ENCODE measurements around the gene CADM2. TPM values are rescaled to one million over a fixed set of nuclear protein-coding genes. Genes with fewer than 3 reads are reported as not detected.
"Not testable (repeated sequence)": the region's sequence is repeated elsewhere in the genome, so short reads cannot be mapped to it uniquely, and the experiment has no call there.

CADM2 gene
- total RNA-seq, 1 experiment from 2014 or later: not detected

- no peak for DNase-seq (ENCODE audit: low read depth in 1 of 2, low spot score in 2 of 2)
- Histone ChIP-seq H3K4me3 (no peak overlapping the region), H3K27me3 (replicated peaks) (no peaks in the 10 kb centered on the region), H3K36me3 (no peaks in the 10 kb centered on the region), H3K4me1 (replicated peaks) (no peaks in the 10 kb centered on the region), H3K9me3 (replicated peaks) (no peaks in the 10 kb centered on the region), H3K27ac (no peak overlapping the region)
Observed at GRCh38 chr3:85481411-85482212, 522.8 kb downstream of the CADM2 start.

GRCh38 chr3:85482213-85482490, 523.4 kb downstream of the CADM2 start:
- no peaks in the 10 kb centered on the region for H3K27me3 ChIP-seq (replicated peaks)
- no peak overlapping the region for H3K27ac ChIP-seq
- H3K36me3 ChIP-seq: no peaks in the 10 kb centered on the region
- H3K4me3 ChIP-seq: no peak overlapping the region
- H3K4me1 ChIP-seq (replicated peaks): no peaks in the 10 kb centered on the region
- no peak for DNase-seq (ENCODE audit: low read depth in 1 of 2, low spot score in 2 of 2)
- no peaks in the 10 kb centered on the region for H3K9me3 ChIP-seq (replicated peaks)

DNA sequence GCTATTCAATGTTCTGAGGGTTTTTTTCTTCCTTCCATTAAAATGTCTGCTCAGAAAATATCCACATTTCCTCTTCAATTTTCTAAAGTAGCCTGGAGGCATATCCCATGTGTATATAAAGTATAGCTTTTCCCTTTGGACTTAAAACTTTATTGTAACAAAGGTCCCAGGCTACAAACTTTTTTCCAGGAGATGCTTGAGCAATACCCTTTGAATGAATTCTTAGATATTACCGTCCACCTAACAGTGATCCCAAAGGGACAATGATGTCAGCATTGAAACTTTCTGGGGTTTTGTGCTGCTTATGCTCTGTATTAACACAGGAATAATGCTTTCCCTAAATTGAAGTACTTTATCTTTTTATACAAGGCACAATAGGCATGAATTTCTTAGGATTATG, 525.2 kb downstream of the CADM2 start:
- no peaks in the 10 kb centered on the region for H3K36me3 ChIP-seq
- no peaks in the 10 kb centered on the region for H3K9me3 ChIP-seq (replicated peaks)
- no peaks in the 10 kb centered on the region for H3K27me3 ChIP-seq (replicated peaks)
- H3K27ac ChIP-seq: no peak overlapping the region
- H3K4me3 ChIP-seq: no peak overlapping the region
- H3K4me1 ChIP-seq (replicated peaks): no peaks in the 10 kb centered on the region
- DNase-seq (ENCODE audit: low read depth in 1 of 2, low spot score in 2 of 2): no peak

- no peaks in the 10 kb centered on the region for H3K36me3 ChIP-seq
- no peaks in the 10 kb centered on the region for H3K4me1 ChIP-seq (replicated peaks)
- no peaks in the 10 kb centered on the region for H3K9me3 ChIP-seq (replicated peaks)
- no peaks in the 10 kb centered on the region for H3K27me3 ChIP-seq (replicated peaks)
- DNase-seq (ENCODE audit: low read depth in 1 of 2, low spot score in 2 of 2): no peak
- no peak overlapping the region for H3K27ac ChIP-seq
- H3K4me3 ChIP-seq: no peak overlapping the region
Observed at GRCh38 chr3:85487375-85487774, 528.6 kb downstream of the CADM2 start.

GRCh38 chr3:85495602-85496001, 536.8 kb downstream of the CADM2 start:
- Histone ChIP-seq H3K4me1 (replicated peaks) (no peaks in the 10 kb centered on the region), H3K4me3 (no peak overlapping the region), H3K36me3 (no peaks in the 10 kb centered on the region), H3K9me3 (replicated peaks) (no peaks in the 10 kb centered on the region), H3K27me3 (replicated peaks) (no peaks in the 10 kb centered on the region), H3K27ac (no peak overlapping the region)
- DNase-seq (ENCODE audit: low read depth in 1 of 2, low spot score in 2 of 2): no peak

DNA sequence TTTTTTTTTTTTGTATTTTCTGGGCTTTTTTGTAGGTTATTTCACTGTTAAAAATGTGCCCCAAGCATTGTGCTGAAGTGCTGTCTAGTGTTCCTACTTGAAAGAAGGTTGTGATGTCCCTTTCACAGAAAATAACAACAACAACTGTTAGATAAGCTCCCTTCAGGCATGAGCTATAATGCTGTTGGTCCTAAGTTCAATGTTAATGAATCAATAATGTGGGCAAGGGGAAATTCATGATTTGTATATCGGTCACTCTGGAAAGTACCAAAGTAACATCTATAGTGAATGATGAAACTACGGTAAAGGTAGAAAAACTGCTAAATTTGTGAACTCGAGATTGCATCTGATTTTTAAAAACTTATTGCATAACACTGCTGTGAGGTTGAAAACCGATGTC, 539.4 kb downstream of the CADM2 start:
- DNase-seq (ENCODE audit: low read depth in 1 of 2, low spot score in 2 of 2): no peak
- H3K4me1 ChIP-seq (replicated peaks): no peaks in the 10 kb centered on the region
- no peak overlapping the region for H3K27ac ChIP-seq
- H3K27me3 ChIP-seq (replicated peaks): no peaks in the 10 kb centered on the region
- H3K36me3 ChIP-seq: no peaks in the 10 kb centered on the region
- H3K4me3 ChIP-seq: no peak overlapping the region
- no peaks in the 10 kb centered on the region for H3K9me3 ChIP-seq (replicated peaks)

- no peak for DNase-seq (ENCODE audit: low read depth in 1 of 2, low spot score in 2 of 2)
- Histone ChIP-seq H3K4me3 (no peak overlapping the region), H3K27me3 (replicated peaks) (no peaks in the 10 kb centered on the region), H3K9me3 (replicated peaks) (no peaks in the 10 kb centered on the region), H3K36me3 (no peaks in the 10 kb centered on the region), H3K4me1 (replicated peaks) (no peaks in the 10 kb centered on the region), H3K27ac (no peak overlapping the region)
Observed at GRCh38 chr3:85502148-85502875, 543.5 kb downstream of the CADM2 start.

GRCh38 chr3:85504129-85504784, 545.5 kb downstream of the CADM2 start:
- DNase-seq (ENCODE audit: low read depth in 1 of 2, low spot score in 2 of 2): not testable (repeated sequence)

DNA sequence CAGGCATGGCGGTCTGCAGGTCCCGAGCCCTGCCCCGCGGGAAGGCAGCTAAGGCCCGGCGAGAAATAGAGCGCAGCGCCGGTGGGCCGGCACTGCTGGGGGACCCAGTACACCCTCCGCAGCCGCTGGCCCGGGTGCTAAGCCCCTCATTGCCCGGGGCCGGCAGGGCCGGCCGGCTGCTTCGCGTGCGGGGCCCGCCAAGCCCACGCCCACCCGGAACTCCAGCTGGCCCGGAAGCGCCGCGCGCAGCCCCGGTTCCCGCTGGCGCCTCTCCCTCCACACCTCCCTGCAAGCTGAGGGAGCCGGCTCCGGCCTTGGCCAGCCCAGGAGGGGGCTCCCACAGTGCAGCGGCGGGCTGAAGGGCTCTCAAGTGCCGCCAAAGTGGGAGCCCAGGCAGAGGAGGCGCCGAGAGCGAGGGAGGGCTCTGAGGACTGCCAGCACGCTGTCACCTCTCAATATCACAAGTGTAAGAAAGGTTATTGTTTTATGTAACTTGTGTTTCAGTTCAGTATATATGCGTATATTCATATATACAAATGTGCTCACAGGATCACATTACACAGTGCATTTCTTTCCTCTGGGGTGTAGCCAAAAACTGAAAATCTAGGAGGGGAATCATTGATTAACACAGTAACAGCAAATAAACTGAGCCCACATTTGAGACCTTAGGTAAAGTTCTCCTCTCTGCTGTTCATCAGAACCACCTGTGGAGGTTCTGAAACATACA, 546.2 kb downstream of the CADM2 start:
- not testable (repeated sequence) for H3K27me3 ChIP-seq (replicated peaks); H3K4me1 ChIP-seq (replicated peaks); H3K36me3 ChIP-seq; H3K4me3 ChIP-seq; H3K9me3 ChIP-seq (replicated peaks); H3K27ac ChIP-seq; DNase-seq (ENCODE audit: low read depth in 1 of 2, low spot score in 2 of 2)

More at GRCh38 chr3:85504129-85504784, 545.5 kb downstream of the CADM2 start:
- not testable (repeated sequence) for H3K27ac ChIP-seq; H3K27me3 ChIP-seq (replicated peaks); H3K4me1 ChIP-seq (replicated peaks); H3K4me3 ChIP-seq; H3K9me3 ChIP-seq (replicated peaks); H3K36me3 ChIP-seq

DNA sequence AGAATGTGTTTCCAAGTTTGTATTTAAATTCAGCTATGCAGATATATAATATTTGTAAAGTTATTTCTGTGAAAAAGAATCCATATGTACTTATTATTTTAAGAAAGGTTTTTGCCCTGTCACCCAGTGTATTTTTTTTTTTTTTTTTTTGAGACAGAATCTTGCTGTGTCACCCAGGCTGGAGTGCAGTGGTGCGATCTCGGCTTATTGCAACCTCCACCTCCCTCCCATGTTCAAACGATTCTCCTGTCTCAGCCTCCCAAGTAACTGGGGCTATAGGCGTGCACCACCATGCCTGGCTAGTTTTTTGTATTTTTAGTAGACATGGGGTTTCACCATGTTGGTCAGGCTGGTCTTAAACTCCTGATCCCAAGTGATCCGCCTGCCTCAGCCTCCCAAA, 548.3 kb downstream of the CADM2 start:
- DNase-seq (ENCODE audit: low read depth in 1 of 2, low spot score in 2 of 2); H3K4me3 ChIP-seq; H3K36me3 ChIP-seq; H3K9me3 ChIP-seq (replicated peaks); H3K27me3 ChIP-seq (replicated peaks); H3K27ac ChIP-seq; H3K4me1 ChIP-seq (replicated peaks): not testable (repeated sequence)

DNA sequence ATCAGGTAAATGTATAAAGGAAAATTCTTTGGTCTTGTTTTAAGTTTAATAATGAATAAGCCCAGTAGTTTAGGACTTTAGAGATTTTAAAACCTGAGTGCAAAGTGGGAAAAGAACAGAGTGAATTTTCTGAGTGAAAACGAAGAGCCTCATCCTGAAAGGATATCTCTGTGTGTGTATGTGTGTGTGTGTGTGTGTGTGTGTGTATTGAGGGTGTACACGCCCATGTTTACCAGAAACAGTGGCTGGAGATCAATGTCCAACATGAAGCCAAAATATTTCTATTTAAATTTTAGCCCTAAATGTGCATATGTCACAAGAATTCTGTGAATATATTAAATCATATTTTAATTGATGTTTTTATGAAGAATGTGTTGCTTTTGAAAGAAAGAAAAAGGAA, 549.9 kb downstream of the CADM2 start:
- H3K4me1 ChIP-seq (replicated peaks): no peaks in the 10 kb centered on the region
- H3K4me3 ChIP-seq: no peak overlapping the region
- DNase-seq (ENCODE audit: low read depth in 1 of 2, low spot score in 2 of 2): no peak
- H3K27ac ChIP-seq: no peak overlapping the region
- H3K36me3 ChIP-seq: no peaks in the 10 kb centered on the region
- H3K27me3 ChIP-seq (replicated peaks): no peaks in the 10 kb centered on the region
- H3K9me3 ChIP-seq (replicated peaks): no peaks in the 10 kb centered on the region

- no peak for DNase-seq (ENCODE audit: low read depth in 1 of 2, low spot score in 2 of 2)
- no peaks in the 10 kb centered on the region for H3K27me3 ChIP-seq (replicated peaks)
- no peak overlapping the region for H3K27ac ChIP-seq
- H3K9me3 ChIP-seq (replicated peaks): no peaks in the 10 kb centered on the region
- H3K36me3 ChIP-seq: no peaks in the 10 kb centered on the region
- H3K4me3 ChIP-seq: no peak overlapping the region
- no peaks in the 10 kb centered on the region for H3K4me1 ChIP-seq (replicated peaks)
Observed at GRCh38 chr3:85516146-85516545, 557.4 kb downstream of the CADM2 start.

- Histone ChIP-seq H3K27me3 (replicated peaks) (no peaks in the 10 kb centered on the region), H3K4me3 (no peak overlapping the region), H3K27ac (no peak overlapping the region), H3K4me1 (replicated peaks) (no peaks in the 10 kb centered on the region), H3K9me3 (replicated peaks) (no peaks in the 10 kb centered on the region), H3K36me3 (no peaks in the 10 kb centered on the region)
- no peak for DNase-seq (ENCODE audit: low read depth in 1 of 2, low spot score in 2 of 2)
Observed at GRCh38 chr3:85524104-85524503, 565.3 kb downstream of the CADM2 start.

DNA sequence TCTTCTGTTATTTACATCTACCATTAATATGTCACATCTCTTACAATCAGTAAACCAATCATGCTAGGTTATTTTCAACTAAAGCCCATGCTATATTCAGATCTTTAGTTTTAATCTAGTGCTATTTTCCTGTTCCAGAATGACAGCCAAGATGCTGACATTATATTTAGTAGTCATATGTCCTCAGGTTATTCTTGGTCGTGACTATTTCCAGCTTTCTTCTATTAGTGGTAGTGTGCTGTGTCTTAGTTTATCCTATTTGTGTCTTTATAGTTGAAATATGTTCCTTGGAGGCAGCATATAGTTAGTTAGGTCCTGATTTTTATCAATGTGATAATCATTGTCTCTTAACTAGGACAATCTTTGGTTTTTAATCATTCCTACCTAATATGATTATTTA, 566.5 kb downstream of the CADM2 start:
- H3K4me3 ChIP-seq: no peak overlapping the region
- H3K4me1 ChIP-seq (replicated peaks): no peaks in the 10 kb centered on the region
- no peaks in the 10 kb centered on the region for H3K27me3 ChIP-seq (replicated peaks)
- DNase-seq (ENCODE audit: low read depth in 1 of 2, low spot score in 2 of 2): no peak
- H3K27ac ChIP-seq: no peak overlapping the region
- no peaks in the 10 kb centered on the region for H3K9me3 ChIP-seq (replicated peaks)
- H3K36me3 ChIP-seq: no peaks in the 10 kb centered on the region

Data from SJSA1 (cell line).